IPS-18c (cell line): Measurements from ENCODE around the gene BID.
"Not testable (repeated sequence)": the region's sequence is repeated elsewhere in the genome, so short reads cannot be mapped to it uniquely, and the experiment has no call there.

Experiments
- H3K4me3 ChIP-seq: 2 replicates; pipeline ENCODE4 v1.7.0; 2013; ENCODE audit warnings: low read depth, mild to moderate bottlenecking, low read length, moderate library complexity; ENCODE audit not compliant: insufficient read depth
- H3K9me3 ChIP-seq: one replicate; pipeline ENCODE4 v1.6.1; 2013; ENCODE audit warnings: mild to moderate bottlenecking, low read length, moderate library complexity; ENCODE audit not compliant: control insufficient read depth, insufficient read depth

BID gene

GRCh38 chr22:17777005-17777716 is 2.9 kb upstream of the BID start:
- no peak overlapping the region for H3K4me3 ChIP-seq

GRCh38 chr22:17775781-17776465 is 1.7 kb upstream of the BID start:
- H3K4me3 ChIP-seq = no peak overlapping the region

More at GRCh38 chr22:17777005-17777716, 2.9 kb upstream of the BID start:
- no peaks in the 10 kb centered on the region for H3K9me3 ChIP-seq

GRCh38 chr22:17774926-17775685 is 837 bp upstream of the BID start:
- Histone ChIP-seq H3K4me3 (peak overlapping the region; percentile 63; the same call in 1 of the 2 replicates), H3K9me3 (no peaks in the 10 kb centered on the region)

More at GRCh38 chr22:17775781-17776465, 1.7 kb upstream of the BID start:
- no peaks in the 10 kb centered on the region for H3K9me3 ChIP-seq

GRCh38 chr22:17773606-17774205 is 563 bp downstream of the BID start:
- no peaks in the 10 kb centered on the region for H3K9me3 ChIP-seq
- peak overlapping the region; percentile 63 for H3K4me3 ChIP-seq

GRCh38 chr22:17772958-17773605 is 1.2 kb downstream of the BID start:
- Histone ChIP-seq H3K4me3 (peak overlapping the region; percentile 63), H3K9me3 (no peaks in the 10 kb centered on the region)

- Histone ChIP-seq H3K9me3 (no peaks in the 10 kb centered on the region), H3K4me3 (no peak overlapping the region)
These were observed 1.9 kb downstream of the BID start for GRCh38 chr22:17772249-17772957.

- Histone ChIP-seq H3K9me3 (no peaks in the 10 kb centered on the region), H3K4me3 (no peak overlapping the region)
These were observed 3.8 kb downstream of the BID start for GRCh38 chr22:17770180-17771077.

- no peaks in the 10 kb centered on the region for H3K9me3 ChIP-seq
- no peak overlapping the region for H3K4me3 ChIP-seq
These were observed 4.6 kb downstream of the BID start for GRCh38 chr22:17769716-17770082.

GRCh38 chr22:17769013-17769715 is 5.1 kb downstream of the BID start:
- Histone ChIP-seq H3K4me3 (no peak overlapping the region), H3K9me3 (no peaks in the 10 kb centered on the region)

- no peaks in the 10 kb centered on the region for H3K9me3 ChIP-seq
- H3K4me3 ChIP-seq = no peak overlapping the region
These were observed 6.8 kb downstream of the BID start for GRCh38 chr22:17767233-17768065.

GRCh38 chr22:17764852-17765251 is 9.4 kb downstream of the BID start:
- not testable (repeated sequence) for H3K9me3 ChIP-seq

GRCh38 chr22:17764036-17764435 is 10.2 kb downstream of the BID start:
- no peak overlapping the region for H3K4me3 ChIP-seq
- H3K9me3 ChIP-seq = no peaks in the 10 kb centered on the region

More at GRCh38 chr22:17764852-17765251, 9.4 kb downstream of the BID start:
- H3K4me3 ChIP-seq = not testable (repeated sequence)

GRCh38 chr22:17763442-17763841 is 10.8 kb downstream of the BID start:
- not testable (repeated sequence) for H3K4me3 ChIP-seq, H3K9me3 ChIP-seq

- Histone ChIP-seq H3K4me3 (no peak overlapping the region), H3K9me3 (no peaks in the 10 kb centered on the region)
These were observed 13.2 kb downstream of the BID start for GRCh38 chr22:17761138-17761488.
